IMR-90 (cell line): Measurements from ENCODE around the gene GBA3. TPM values are rescaled to one million over a fixed set of nuclear protein-coding genes. Genes with fewer than 3 reads are reported as not detected.

ENCODE experiments used
- ATAC-seq: fragments of 200-7000 bp; cut with Tn5 transposase; 2 replicates; pipeline ENCODE4 v1.9.1; 2020; ENCODE audit warnings: low read depth, mild to moderate bottlenecking, moderate library complexity
- BruUV-seq: library from RNA; stranded (reverse); fragments of 400-500 nt; replicated peaks from 2 replicates; lab custom pipeline; 2021; lab: Mats Ljungman, UMichigan
- CTCF ChIA-PET: fragments of 300-600 bp; formaldehyde crosslinking; extraction: SDS; loops from one replicate; lab custom pipeline; 2021; ENCODE audit warnings: antibody characterized with exemption; lab: Yijun Ruan, JAX
- POLR2A ChIA-PET: fragments of 300-600 bp; sonication (Branson Sonifier 250); formaldehyde crosslinking; loops from one replicate; lab custom pipeline; 2022; ENCODE audit warnings: antibody characterized with exemption; ENCODE audit not compliant: unreplicated experiment; lab: Charles Lee
- DNase-seq: peaks from one replicate; pipeline ENCODE4 v3.0.0; 2013
- H2AFZ ChIP-seq: replicated peaks from 2 replicates; pipeline ENCODE3; 2013; ENCODE audit warnings: low read length, mild to moderate bottlenecking; ENCODE audit not compliant: poor library complexity
- H2AK5ac ChIP-seq: 2 replicates; pipeline ENCODE4 v1.6.1; 2013; ENCODE audit warnings: low read depth, low read length, inconsistent platforms
- H2AK9ac ChIP-seq: replicated peaks from 2 replicates; pipeline ENCODE3; 2013; ENCODE audit warnings: mild to moderate bottlenecking, low read depth, low read length, moderate library complexity; ENCODE audit not compliant: poor library complexity
- H2BK120ac ChIP-seq: 2 replicates; pipeline ENCODE4 v1.6.1; 2013; ENCODE audit warnings: low read depth, low read length, inconsistent platforms
- H2BK15ac ChIP-seq: 3 replicates; pipeline ENCODE4 v1.6.1; 2013; ENCODE audit warnings: low read depth, low read length, inconsistent platforms
- H2BK20ac ChIP-seq: 2 replicates; pipeline ENCODE4 v1.6.1; 2013; ENCODE audit warnings: low read depth, mild to moderate bottlenecking, inconsistent platforms, low read length, moderate library complexity
- H2BK5ac ChIP-seq: 2 replicates; pipeline ENCODE4 v1.6.1; 2013; ENCODE audit warnings: mild to moderate bottlenecking, low read depth, low read length, inconsistent platforms; ENCODE audit not compliant: poor library complexity, severe bottlenecking
- H3K14ac ChIP-seq: replicated peaks from 2 replicates; pipeline ENCODE4 v1.6.1; 2013; ENCODE audit warnings: low read depth, low read length, inconsistent platforms
- H3K18ac ChIP-seq: 2 replicates; pipeline ENCODE4 v1.6.1; 2013; ENCODE audit warnings: low read depth, low read length, control low read depth
- H3K23ac ChIP-seq: 2 replicates; pipeline ENCODE4 v1.6.1; 2013; ENCODE audit warnings: low read depth, low read length, inconsistent platforms
- H3K27ac ChIP-seq: 2 replicates; pipeline ENCODE4 v1.5.1; 2013; ENCODE audit warnings: mild to moderate bottlenecking, control low read depth, low read length; ENCODE audit not compliant: insufficient read depth
- H3K27me3 ChIP-seq: 2 replicates; pipeline ENCODE4 v1.6.1; 2013; ENCODE audit warnings: low read length; ENCODE audit not compliant: control insufficient read depth, insufficient read depth
- H3K36me3 ChIP-seq: 2 replicates; pipeline ENCODE4 v1.6.1; 2013; ENCODE audit warnings: low read length, mixed read lengths; ENCODE audit not compliant: control insufficient read depth, insufficient read depth
- H3K4ac ChIP-seq: 2 replicates; pipeline ENCODE4 v1.6.1; 2013; ENCODE audit warnings: low read depth, low read length, inconsistent platforms
- H3K4me1 ChIP-seq: 2 replicates; pipeline ENCODE4 v1.6.1; 2013; ENCODE audit warnings: low read length, mixed read lengths; ENCODE audit not compliant: control insufficient read depth, insufficient read depth
- H3K4me2 ChIP-seq: 2 replicates; pipeline ENCODE4 v1.6.1; 2013; ENCODE audit warnings: low read depth, mild to moderate bottlenecking, control low read depth, low read length, moderate library complexity
- H3K4me3 ChIP-seq: 2 replicates; pipeline ENCODE4 v1.5.1; 2013; ENCODE audit warnings: low read depth, mild to moderate bottlenecking, control low read depth, low read length, moderate library complexity; ENCODE audit not compliant: insufficient read depth
- H3K56ac ChIP-seq: 2 replicates; pipeline ENCODE4 v1.6.1; 2013; ENCODE audit warnings: low read length, inconsistent platforms; ENCODE audit not compliant: insufficient read depth; ENCODE audit errors: extremely low read depth
- H3K79me1 ChIP-seq, 2 experiments: 2 replicates each; pipeline ENCODE4 v1.6.1; 2013; ENCODE audit warnings: low read length in 2 of 2, inconsistent platforms in 1 of 2, low read depth in 1 of 2
- H3K9ac ChIP-seq: 2 replicates; pipeline ENCODE4 v1.6.1; 2013; ENCODE audit warnings: low read depth, low read length, control low read depth
- H3K9me1 ChIP-seq: 2 replicates; pipeline ENCODE4 v1.6.1; 2013; ENCODE audit warnings: low read length, inconsistent platforms; ENCODE audit not compliant: insufficient read depth
- H3K9me3 ChIP-seq: 2 replicates; pipeline ENCODE4 v1.6.1; 2013; ENCODE audit warnings: low read length; ENCODE audit not compliant: control insufficient read depth, insufficient read depth
- H4K20me1 ChIP-seq: 2 replicates; pipeline ENCODE4 v1.6.1; 2013; ENCODE audit warnings: low read length, inconsistent platforms; ENCODE audit not compliant: insufficient read depth
- H4K5ac ChIP-seq: 2 replicates; pipeline ENCODE4 v1.6.1; 2013; ENCODE audit warnings: mild to moderate bottlenecking, low read depth, low read length, control low read depth
- H4K8ac ChIP-seq, 2 experiments: 2 replicates each; pipeline ENCODE4 v1.6.1; 2013; ENCODE audit warnings: low read depth in 2 of 2, low read length in 2 of 2, control low read depth in 1 of 2, inconsistent platforms in 1 of 2
- H4K91ac ChIP-seq: 2 replicates; pipeline ENCODE4 v1.6.1; 2013; ENCODE audit warnings: low read depth, low read length, inconsistent platforms; ENCODE audit not compliant: insufficient read depth
- BHLHE40 ChIP-seq: fragments of 150-350 bp; IDR thresholded peaks from 2 replicates; pipeline ENCODE4 v1.6.1; 2016; ENCODE audit warnings: mild to moderate bottlenecking, low read depth, low read length
- CEBPB ChIP-seq: IDR thresholded peaks from 2 replicates; pipeline ENCODE4 v1.6.1; 2012; ENCODE audit warnings: low read depth, low read length, improper control_type of control experiment
- CHD1 ChIP-seq: IDR thresholded peaks from 2 replicates; pipeline ENCODE4 v1.6.1; 2012; ENCODE audit warnings: low read depth, low read length, improper control_type of control experiment
- FOS ChIP-seq: fragments of 150-350 bp; IDR thresholded peaks from 2 replicates; pipeline ENCODE4 v1.6.1; 2016; ENCODE audit warnings: low read depth, low read length
- MAFK ChIP-seq: IDR thresholded peaks from 2 replicates; pipeline ENCODE4 v1.6.1; 2012; ENCODE audit warnings: low read depth, low read length, improper control_type of control experiment
- MAZ ChIP-seq: IDR thresholded peaks from 2 replicates; pipeline ENCODE4 v1.6.1; 2012; ENCODE audit warnings: low read depth, mild to moderate bottlenecking, low read length, improper control_type of control experiment, moderate library complexity, borderline replicate concordance
- NFE2L2 ChIP-seq: fragments of 150-350 bp; IDR thresholded peaks from 2 replicates; pipeline ENCODE4 v1.6.1; 2016; ENCODE audit warnings: low read depth, mild to moderate bottlenecking, low read length
- POLR2A ChIP-seq: IDR thresholded peaks from 2 replicates; pipeline ENCODE4 v1.6.1; 2012; ENCODE audit warnings: mild to moderate bottlenecking, low read depth, low read length
- RAD21 ChIP-seq: IDR thresholded peaks from 2 replicates; pipeline ENCODE4 v1.6.1; 2012; ENCODE audit warnings: low read length, improper control_type of control experiment
- RCOR1 ChIP-seq: IDR thresholded peaks from 2 replicates; pipeline ENCODE4 v1.6.1; 2012; ENCODE audit warnings: mild to moderate bottlenecking, low read length, improper control_type of control experiment; ENCODE audit not compliant: insufficient replicate concordance
- RFX5 ChIP-seq: IDR thresholded peaks from 2 replicates; pipeline ENCODE4 v1.8.0; 2012; ENCODE audit warnings: low read depth, mild to moderate bottlenecking, low read length, moderate library complexity
- SMC3 ChIP-seq: fragments of 150-350 bp; IDR thresholded peaks from 2 replicates; pipeline ENCODE4 v1.6.1; 2016; ENCODE audit warnings: low read depth, mild to moderate bottlenecking, antibody characterized with exemption, low read length, moderate library complexity
- WGBS, 2 experiments: methylation state at CpG; one replicate each; pipeline versions ENCODE4 v1.1.5 to v1.1.7; 2013; ENCODE audit warnings: missing lambda C conversion rate in 2 of 2; ENCODE audit not compliant: insufficient read length in 1 of 2; ENCODE audit errors: extremely low coverage in 2 of 2; 5-methylcytosine and 5-hydroxymethylcytosine counted together
- dilution Hi-C: fragments of 300-500 bp; cut with HindIII; formaldehyde crosslinking; loops from one replicate; pipeline ENCODE4 v1.14.3; 2018; ENCODE audit warnings: low sequenced_read_pairs; ENCODE audit not compliant: unreplicated experiment
- in situ Hi-C: fragments of 300-500 bp; cut with MboI; formaldehyde crosslinking; loops from 3 replicates; pipeline ENCODE4 v1.14.3; 2019; ENCODE audit warnings: low sequenced_read_pairs, inconsistent platforms, mixed read lengths
- intact Hi-C: fragments of 100-400 bp; cut with micrococcal nuclease; formaldehyde crosslinking; loops from 2 replicates; pipeline ENCODE4 v1.10.0; 2022
- polyA plus RNA-seq, 3 experiments: library from polyadenylated mRNA; depleted of rRNA; stranded (reverse); fragments of >200 nt; gene quantifications; 2 replicates each; pipeline ENCODE4 v1.2.3, GENCODE V29; 2012; ENCODE audit warnings: low replicate concordance in 1 of 3
- total RNA-seq: library from RNA; depleted of rRNA; stranded (reverse); fragments of >200 nt; gene quantifications from 2 replicates; pipeline ENCODE4 v1.2.3, GENCODE V29; 2012
- TF ChIP-seq, protein P1 (sequence below): fragments of 150-350 bp; IDR thresholded peaks from 2 replicates; pipeline ENCODE4 v1.6.1; 2017; ENCODE audit warnings: mild to moderate bottlenecking, antibody characterized with exemption, low read length, low read depth
- TF ChIP-seq, protein P2 (sequence below): fragments of 150-350 bp; IDR thresholded peaks from 2 replicates; pipeline ENCODE4 v1.6.1; 2016; ENCODE audit warnings: low read depth, mild to moderate bottlenecking, low read length, moderate library complexity, borderline replicate concordance
- TF ChIP-seq, protein P3 (sequence below): conservative IDR thresholded peaks from 2 replicates; pipeline ENCODE4 v1.5.1; 2012; ENCODE audit warnings: mild to moderate bottlenecking, low read depth, low read length, improper control_type of control experiment

The GBA3 gene
- total and polyA plus RNA-seq, 2 of the 4 experiments (the other 2 are of a cell fraction), result not detected

DNA sequence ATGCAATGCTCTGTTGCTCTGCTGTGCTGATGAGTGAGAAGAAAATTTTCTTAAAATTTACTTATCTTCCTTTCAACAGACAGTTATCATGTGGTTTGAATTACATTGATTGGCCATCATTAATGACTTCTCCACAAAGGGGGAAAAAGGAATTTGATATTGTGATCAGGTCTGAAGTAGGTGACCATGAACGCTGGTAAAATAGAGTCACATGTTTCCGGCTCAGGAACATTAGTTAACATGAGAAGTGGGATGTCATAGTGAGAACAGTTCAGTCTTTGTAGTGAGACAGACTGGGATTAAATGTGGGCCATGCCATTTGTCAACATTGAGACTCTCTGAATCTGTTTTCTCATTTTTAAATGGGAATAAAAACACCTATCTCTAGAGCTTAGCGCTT lies 50.6 kb downstream of the GBA3 start:
- ChIA-PET POLR2A (no interaction called here), CTCF (no interaction called here)
- no TSS peak for BruUV-seq
- Histone ChIP-seq H3K4me3 (no peak overlapping the region), H4K91ac (no peak overlapping the region), H2AK5ac (no peak overlapping the region), H3K4ac (no peak overlapping the region), H2BK120ac (no peak overlapping the region), H4K20me1 (no peaks in the 10 kb centered on the region), H3K4me2 (no peak overlapping the region), H4K8ac (no peak overlapping the region), H4K5ac (no peak overlapping the region), H3K9ac (no peak overlapping the region), H3K9me1 (no peaks in the 10 kb centered on the region), H3K9me3 (0 out of 2 replicates have a peak, but pooled peaks cover 2% of the 10 kb centered on the region), H2BK20ac (no peak overlapping the region), H3K27ac (no peak overlapping the region), H2BK15ac (no peak overlapping the region), H2AFZ (no peak overlapping the region), H3K18ac (no peak overlapping the region), H3K27me3 (no peaks in the 10 kb centered on the region), H3K79me1 (no peaks in the 10 kb centered on the region), H3K4me1 (no peaks in the 10 kb centered on the region), H3K56ac (no peak overlapping the region), H2AK9ac (no peak overlapping the region), H2BK5ac (no peak overlapping the region), H3K23ac (no peak overlapping the region), H3K36me3 (no peaks in the 10 kb centered on the region), H3K14ac (no peak overlapping the region)
- dilution Hi-C loops, result no loop called here
- no peak for TF ChIP-seq NFE2L2
- TF ChIP-seq MAZ, result no peak
- TF ChIP-seq RFX5, result no peak
- TF ChIP-seq, protein P1, sequence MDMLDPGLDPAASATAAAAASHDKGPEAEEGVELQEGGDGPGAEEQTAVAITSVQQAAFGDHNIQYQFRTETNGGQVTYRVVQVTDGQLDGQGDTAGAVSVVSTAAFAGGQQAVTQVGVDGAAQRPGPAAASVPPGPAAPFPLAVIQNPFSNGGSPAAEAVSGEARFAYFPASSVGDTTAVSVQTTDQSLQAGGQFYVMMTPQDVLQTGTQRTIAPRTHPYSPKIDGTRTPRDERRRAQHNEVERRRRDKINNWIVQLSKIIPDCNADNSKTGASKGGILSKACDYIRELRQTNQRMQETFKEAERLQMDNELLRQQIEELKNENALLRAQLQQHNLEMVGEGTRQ, result no peak
- TF ChIP-seq, protein P2, sequence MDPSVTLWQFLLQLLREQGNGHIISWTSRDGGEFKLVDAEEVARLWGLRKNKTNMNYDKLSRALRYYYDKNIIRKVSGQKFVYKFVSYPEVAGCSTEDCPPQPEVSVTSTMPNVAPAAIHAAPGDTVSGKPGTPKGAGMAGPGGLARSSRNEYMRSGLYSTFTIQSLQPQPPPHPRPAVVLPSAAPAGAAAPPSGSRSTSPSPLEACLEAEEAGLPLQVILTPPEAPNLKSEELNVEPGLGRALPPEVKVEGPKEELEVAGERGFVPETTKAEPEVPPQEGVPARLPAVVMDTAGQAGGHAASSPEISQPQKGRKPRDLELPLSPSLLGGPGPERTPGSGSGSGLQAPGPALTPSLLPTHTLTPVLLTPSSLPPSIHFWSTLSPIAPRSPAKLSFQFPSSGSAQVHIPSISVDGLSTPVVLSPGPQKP, result no peak
- TF ChIP-seq, protein P3, sequence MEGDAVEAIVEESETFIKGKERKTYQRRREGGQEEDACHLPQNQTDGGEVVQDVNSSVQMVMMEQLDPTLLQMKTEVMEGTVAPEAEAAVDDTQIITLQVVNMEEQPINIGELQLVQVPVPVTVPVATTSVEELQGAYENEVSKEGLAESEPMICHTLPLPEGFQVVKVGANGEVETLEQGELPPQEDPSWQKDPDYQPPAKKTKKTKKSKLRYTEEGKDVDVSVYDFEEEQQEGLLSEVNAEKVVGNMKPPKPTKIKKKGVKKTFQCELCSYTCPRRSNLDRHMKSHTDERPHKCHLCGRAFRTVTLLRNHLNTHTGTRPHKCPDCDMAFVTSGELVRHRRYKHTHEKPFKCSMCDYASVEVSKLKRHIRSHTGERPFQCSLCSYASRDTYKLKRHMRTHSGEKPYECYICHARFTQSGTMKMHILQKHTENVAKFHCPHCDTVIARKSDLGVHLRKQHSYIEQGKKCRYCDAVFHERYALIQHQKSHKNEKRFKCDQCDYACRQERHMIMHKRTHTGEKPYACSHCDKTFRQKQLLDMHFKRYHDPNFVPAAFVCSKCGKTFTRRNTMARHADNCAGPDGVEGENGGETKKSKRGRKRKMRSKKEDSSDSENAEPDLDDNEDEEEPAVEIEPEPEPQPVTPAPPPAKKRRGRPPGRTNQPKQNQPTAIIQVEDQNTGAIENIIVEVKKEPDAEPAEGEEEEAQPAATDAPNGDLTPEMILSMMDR, result no peak
- TF ChIP-seq SMC3, result no peak
- no peak for TF ChIP-seq CHD1
- TF ChIP-seq BHLHE40, result no peak
- no peak for TF ChIP-seq RCOR1
- TF ChIP-seq POLR2A, result no peak
- no peak for TF ChIP-seq RAD21
- TF ChIP-seq MAFK, result no peak
- TF ChIP-seq CEBPB, result no peak
- no peak for TF ChIP-seq FOS
- intact Hi-C loops, result no loop called here
- in situ Hi-C loops, result no loop called here
- ATAC-seq, result no peak
- no peak for DNase-seq
- no CpG with 5 or more reads among the region's 3 CpGs for WGBS, 2 experiments
